Ectodermal cell (in vitro differentiated cells): ENCODE data around the gene CTDSPL.

Experiments used
- H3K27ac ChIP-seq: 2 replicates; pipeline ENCODE4 v1.7.0; 2013; ENCODE audit warnings: mild to moderate bottlenecking, low read depth, low read length; ENCODE audit not compliant: insufficient read depth, poor library complexity, severe bottlenecking
- H3K27me3 ChIP-seq: 2 replicates; pipeline ENCODE4 v1.7.0; 2013; ENCODE audit warnings: mild to moderate bottlenecking, low read length; ENCODE audit not compliant: insufficient read depth, control insufficient read depth, poor library complexity, severe bottlenecking
- H3K36me3 ChIP-seq: one replicate; pipeline ENCODE4 v1.7.0; 2013; ENCODE audit warnings: low read length; ENCODE audit not compliant: control insufficient read depth, insufficient read depth
- H3K4me1 ChIP-seq: one replicate; pipeline ENCODE4 v1.7.0; 2013; ENCODE audit warnings: low read length; ENCODE audit not compliant: control insufficient read depth, insufficient read depth
- H3K4me3 ChIP-seq: 2 replicates; pipeline ENCODE4 v1.7.0; 2013; ENCODE audit warnings: low read depth, low read length, control low read depth; ENCODE audit not compliant: insufficient read depth
- H3K9me3 ChIP-seq: 2 replicates; pipeline ENCODE4 v1.7.0; 2013; ENCODE audit warnings: mild to moderate bottlenecking, low read length, moderate library complexity; ENCODE audit not compliant: control insufficient read depth
- WGBS, 2 experiments: methylation state at CpG; one replicate each; pipeline ENCODE4 v1.1.7; 2013; ENCODE audit warnings: missing lambda C conversion rate in 2 of 2; 5-methylcytosine and 5-hydroxymethylcytosine counted together

CTDSPL gene

DNA sequence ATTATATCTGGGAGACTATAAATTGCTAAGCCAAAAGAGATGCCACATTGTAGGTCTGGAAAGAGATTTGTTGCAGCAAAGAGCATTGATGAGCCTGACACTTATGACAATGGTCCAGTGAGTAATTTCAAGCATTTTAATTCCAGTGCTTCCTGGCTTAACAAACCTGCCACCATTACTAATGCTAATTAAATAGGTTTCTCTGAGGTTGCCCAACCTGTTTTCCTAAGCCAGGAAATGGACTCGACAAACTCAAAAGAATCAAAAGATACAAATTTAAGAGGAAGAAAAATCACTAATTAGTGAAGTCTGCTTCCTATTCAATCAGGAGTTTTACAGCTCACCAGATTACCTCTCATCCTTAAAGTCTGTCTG is 36.7 kb upstream of the CTDSPL start:
- Histone ChIP-seq H3K36me3 (no peaks in the 10 kb centered on the region), H3K27me3 (no peaks in the 10 kb centered on the region)
- WGBS, 2 experiments = 63 to 83% methylated on average over 1 of the region's 1 CpG

DNA sequence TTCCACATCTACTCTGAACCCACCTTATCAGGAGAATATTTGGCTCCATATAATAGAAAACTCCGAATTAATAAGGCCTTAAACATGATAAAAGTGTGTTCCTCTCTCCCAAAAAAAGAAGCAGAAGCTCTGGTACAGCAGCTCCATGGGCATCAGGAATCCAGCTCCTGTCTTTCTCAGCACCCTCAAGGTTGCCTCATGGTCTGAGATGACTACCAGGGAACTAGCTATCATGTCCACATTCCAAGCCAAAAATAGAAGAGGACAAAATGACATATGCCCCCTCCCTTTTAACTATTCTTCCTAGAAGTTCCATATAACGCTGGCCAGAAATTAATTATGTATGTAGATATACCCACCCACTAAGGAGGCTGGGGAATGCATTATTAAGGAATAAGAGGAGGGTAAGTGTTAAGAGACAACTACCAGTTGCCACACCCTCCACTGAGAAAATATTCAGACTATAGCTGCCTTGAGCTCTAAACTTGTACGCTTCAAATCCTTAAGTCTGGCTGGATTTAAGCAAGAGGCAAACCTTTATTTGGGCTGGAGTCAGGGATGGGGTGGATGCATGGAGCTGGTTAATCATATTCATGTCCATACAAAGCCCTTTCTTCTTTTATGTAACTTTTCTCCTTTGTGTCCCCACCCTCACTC is 35.8 kb upstream of the CTDSPL start:
- H3K9me3 ChIP-seq = no peaks in the 10 kb centered on the region
- WGBS, 2 experiments = 90 to 92% methylated on average over 2 to 3 of the region's 3 CpGs
- H3K4me1 ChIP-seq = peaks cover 5% of the 10 kb centered on the region
- no peak overlapping the region for H3K4me3 ChIP-seq
- no peaks in the 10 kb centered on the region for H3K36me3 ChIP-seq
- H3K27me3 ChIP-seq = no peaks in the 10 kb centered on the region
- H3K27ac ChIP-seq = no peak overlapping the region

More for the DNA sequence above, 36.7 kb upstream of the CTDSPL start:
- H3K4me1 ChIP-seq = peaks cover 5% of the 10 kb centered on the region
- no peak overlapping the region for H3K27ac ChIP-seq
- no peak overlapping the region for H3K4me3 ChIP-seq
- no peaks in the 10 kb centered on the region for H3K9me3 ChIP-seq

GRCh38 chr3:37826502-37826901 is 35.2 kb upstream of the CTDSPL start:
- no peaks in the 10 kb centered on the region for H3K9me3 ChIP-seq
- H3K4me3 ChIP-seq = no peak overlapping the region
- no peaks in the 10 kb centered on the region for H3K36me3 ChIP-seq
- H3K4me1 ChIP-seq = peaks cover 5% of the 10 kb centered on the region
- no peaks in the 10 kb centered on the region for H3K27me3 ChIP-seq
- H3K27ac ChIP-seq = no peak overlapping the region
- WGBS, 2 experiments = 71 to 96% methylated on average over 2 of the region's 2 CpGs

- Histone ChIP-seq H3K4me1 (peaks cover 5% of the 10 kb centered on the region), H3K9me3 (no peaks in the 10 kb centered on the region), H3K4me3 (no peak overlapping the region), H3K27ac (no peak overlapping the region), H3K36me3 (no peaks in the 10 kb centered on the region), H3K27me3 (no peaks in the 10 kb centered on the region)
- WGBS, 2 experiments = no CpG with 5 or more reads among the region's 1 CpG
Measured at GRCh38 chr3:37826933-37827332, 34.7 kb upstream of the CTDSPL start.

DNA sequence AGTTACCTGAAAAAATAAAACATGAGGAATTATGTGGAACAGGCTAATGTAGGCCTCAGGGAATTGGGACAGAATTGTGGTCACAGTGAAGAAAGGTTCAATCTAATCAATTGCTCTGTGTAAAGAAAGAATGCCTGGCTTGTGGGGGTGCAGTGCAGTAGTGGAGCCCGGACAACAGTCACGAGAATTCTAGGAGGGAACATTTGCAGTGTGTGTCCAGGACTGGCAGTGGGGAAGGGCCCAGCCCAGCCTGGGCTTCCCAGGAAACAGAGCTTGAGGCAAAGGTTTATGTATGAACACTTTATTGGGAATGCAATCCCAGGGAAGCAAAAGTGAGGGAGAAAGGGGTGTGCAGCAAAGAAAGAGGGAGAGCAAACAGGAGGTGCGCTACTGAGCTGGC is 29.2 kb upstream of the CTDSPL start:
- H3K9me3 ChIP-seq = no peaks in the 10 kb centered on the region
- WGBS, 2 experiments = 90 to 91% methylated on average over 3 of the region's 3 CpGs
- H3K27ac ChIP-seq = no peak overlapping the region
- H3K36me3 ChIP-seq = no peaks in the 10 kb centered on the region
- no peak overlapping the region for H3K4me3 ChIP-seq
- no peaks in the 10 kb centered on the region for H3K4me1 ChIP-seq
- no peaks in the 10 kb centered on the region for H3K27me3 ChIP-seq

- H3K4me3 ChIP-seq = no peak overlapping the region
- WGBS, 2 experiments = 91 to 95% methylated on average over 5 to 6 of the region's 6 CpGs
- H3K9me3 ChIP-seq = no peaks in the 10 kb centered on the region
- no peaks in the 10 kb centered on the region for H3K36me3 ChIP-seq
- H3K27ac ChIP-seq = no peak overlapping the region
- H3K27me3 ChIP-seq = no peaks in the 10 kb centered on the region
- H3K4me1 ChIP-seq = no peaks in the 10 kb centered on the region
Measured at GRCh38 chr3:37833302-37834186, 28.1 kb upstream of the CTDSPL start.

- Histone ChIP-seq H3K27me3 (no peaks in the 10 kb centered on the region), H3K4me3 (no peak overlapping the region), H3K27ac (no peak overlapping the region), H3K36me3 (no peaks in the 10 kb centered on the region), H3K9me3 (no peaks in the 10 kb centered on the region), H3K4me1 (no peaks in the 10 kb centered on the region)
- WGBS, 2 experiments = 93 to 100% methylated on average over 1 of the region's 1 CpG
Measured at GRCh38 chr3:37836589-37836988, 25.1 kb upstream of the CTDSPL start.

GRCh38 chr3:37847689-37848088 is 14.0 kb upstream of the CTDSPL start:
- H3K36me3 ChIP-seq = no peaks in the 10 kb centered on the region
- H3K9me3 ChIP-seq = no peaks in the 10 kb centered on the region
- H3K27ac ChIP-seq = no peak overlapping the region
- H3K27me3 ChIP-seq = no peaks in the 10 kb centered on the region
- 89 to 90% methylated on average over 4 of the region's 4 CpGs for WGBS, 2 experiments
- no peak overlapping the region for H3K4me3 ChIP-seq
- no peaks in the 10 kb centered on the region for H3K4me1 ChIP-seq

DNA sequence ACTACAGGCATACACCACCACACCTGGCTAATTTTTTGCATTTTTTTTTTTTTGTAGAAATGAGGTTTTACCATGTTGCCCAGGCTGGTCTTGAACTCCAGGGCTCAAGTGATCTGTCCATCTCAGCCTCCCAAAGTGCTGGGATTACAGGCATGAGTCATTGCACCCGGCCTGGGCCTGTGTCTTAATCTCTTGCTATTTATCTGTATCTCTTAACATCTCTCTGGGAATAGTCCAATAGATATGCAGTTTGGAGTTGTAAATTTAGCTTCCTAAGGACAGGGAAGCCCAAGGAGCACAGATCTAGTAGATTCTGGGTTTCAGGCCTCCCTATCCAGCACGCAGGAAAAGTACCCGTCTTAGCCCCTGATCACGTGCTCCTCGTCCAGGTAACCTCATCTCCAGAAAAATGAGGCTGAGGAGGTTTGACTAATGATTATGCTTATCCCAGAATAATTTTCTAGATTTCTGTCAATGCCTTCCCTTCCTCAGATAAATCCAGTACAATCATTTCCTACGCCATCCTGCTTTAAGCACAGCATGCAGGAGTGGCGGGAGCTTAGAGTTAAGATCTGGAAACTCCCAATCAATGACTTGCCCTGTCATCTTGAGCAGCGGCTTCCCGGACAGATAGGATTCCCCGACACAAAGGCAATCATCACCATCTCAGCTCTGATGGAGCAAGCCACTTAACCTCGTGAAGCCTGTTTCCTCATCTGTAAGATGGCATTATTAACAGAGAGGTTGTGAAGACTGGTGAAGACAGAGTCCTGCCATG is 12.3 kb upstream of the CTDSPL start:
- no peak overlapping the region for H3K4me3 ChIP-seq
- no peaks in the 10 kb centered on the region for H3K27me3 ChIP-seq
- no peak overlapping the region for H3K27ac ChIP-seq
- H3K4me1 ChIP-seq = no peaks in the 10 kb centered on the region
- H3K36me3 ChIP-seq = no peaks in the 10 kb centered on the region
- H3K9me3 ChIP-seq = no peaks in the 10 kb centered on the region
- WGBS, 2 experiments = 93 to 97% methylated on average over 11 of the region's 11 CpGs

DNA sequence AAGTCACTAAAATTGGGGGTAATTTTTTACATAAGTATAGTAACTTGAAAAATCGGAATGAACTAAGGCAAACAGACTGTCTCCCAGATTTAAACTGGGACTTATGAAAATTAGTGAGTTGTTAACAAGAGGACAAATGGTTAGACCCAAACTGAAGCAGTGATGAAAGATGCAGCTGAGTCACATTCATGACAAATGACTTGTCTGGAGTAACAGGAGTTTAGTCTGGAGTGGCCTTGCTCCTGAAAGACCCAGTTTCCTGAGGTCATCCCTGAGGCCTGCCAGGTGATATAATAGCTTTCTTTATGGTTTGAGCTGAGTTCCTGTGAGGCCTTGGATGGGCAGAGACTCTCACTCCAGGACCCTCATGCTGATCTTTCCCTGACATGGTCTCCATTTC is 9.6 kb upstream of the CTDSPL start:
- Histone ChIP-seq H3K4me3 (no peak overlapping the region), H3K36me3 (no peaks in the 10 kb centered on the region), H3K9me3 (no peaks in the 10 kb centered on the region), H3K4me1 (no peaks in the 10 kb centered on the region), H3K27me3 (no peaks in the 10 kb centered on the region), H3K27ac (no peak overlapping the region)
- 93 to 95% methylated on average over 1 of the region's 1 CpG for WGBS, 2 experiments
